Dermis blood vessel endothelial cell (primary cell): Measurements from ENCODE around the gene LANCL1. TPM values are rescaled to one million over a fixed set of nuclear protein-coding genes. Genes with fewer than 3 reads are reported as not detected.
A peak's percentile ranks its signal among the peaks of the same experiment; 100 is the strongest.
"Not testable (repeated sequence)": the region's sequence is repeated elsewhere in the genome, so short reads cannot be mapped to it uniquely, and the experiment has no call there.

Experiments used
- DNase-seq: peaks from one replicate; pipeline ENCODE4 v3.0.0; 2010
- total RNA-seq: library from RNA; depleted of rRNA; stranded (reverse); fragments of >200 nt; gene quantifications from 2 replicates; pipeline ENCODE4 v1.2.3, GENCODE V29; 2014

LANCL1 gene
- total RNA-seq, 1 donor from 2014 or later = 20.6 TPM

DNA sequence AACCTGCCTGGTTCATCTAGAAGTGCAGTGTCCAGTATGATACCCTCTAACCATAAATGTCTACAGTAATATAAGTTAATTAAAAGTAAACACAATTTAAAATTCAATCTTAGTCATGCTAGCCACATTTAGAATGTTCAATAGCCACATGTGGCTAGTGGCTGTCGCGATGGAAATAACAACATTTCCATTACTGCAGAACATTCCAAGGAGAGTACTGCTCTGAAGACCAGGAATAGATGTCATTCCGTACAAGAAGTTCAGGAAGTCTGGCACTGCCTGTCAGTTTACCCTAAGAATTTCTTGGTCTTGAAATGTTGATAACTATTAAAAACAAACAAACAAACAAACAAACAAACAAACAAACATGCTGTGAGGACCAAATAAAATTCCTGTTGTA is 17.2 kb downstream of the LANCL1 start:
- no peak for DNase-seq

DNA sequence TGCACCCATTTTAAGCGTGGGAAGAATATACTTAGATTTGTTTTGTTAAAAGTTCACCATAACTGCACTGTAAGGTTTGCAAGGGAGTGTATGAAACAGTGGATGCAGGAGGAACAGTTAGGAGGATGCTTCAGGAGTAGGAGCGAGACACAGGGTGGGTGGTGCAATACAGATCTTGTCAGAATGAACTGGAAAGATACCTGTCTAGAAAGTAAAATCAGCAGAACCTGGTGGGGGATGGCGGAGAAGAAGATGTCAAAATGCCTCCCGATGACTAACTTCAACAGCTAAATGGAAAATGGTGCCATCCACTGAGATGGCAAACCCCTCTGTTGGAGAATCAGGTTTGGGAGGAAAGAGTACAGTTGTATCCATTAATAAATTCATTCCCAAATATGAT is 18.2 kb downstream of the LANCL1 start:
- DNase-seq = no peak

DNA sequence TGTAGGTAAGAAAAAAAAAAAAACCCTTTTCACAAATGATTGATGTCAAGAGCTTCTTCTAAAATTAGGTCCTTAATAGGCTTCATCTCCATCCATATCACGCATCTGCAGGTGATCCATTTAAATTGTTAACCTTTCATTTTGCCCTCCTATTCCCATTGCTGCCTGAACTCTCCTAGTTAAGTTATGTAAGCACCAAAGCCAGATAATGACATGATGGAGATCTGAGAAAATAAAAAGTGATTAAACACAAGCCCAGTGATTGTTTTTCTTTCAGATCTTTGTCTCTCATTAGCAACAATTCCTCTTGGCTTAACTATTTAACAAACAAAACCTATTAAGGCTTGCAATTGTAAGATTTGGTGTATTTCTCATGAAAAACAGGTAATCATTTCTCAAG is 20.0 kb downstream of the LANCL1 start:
- no peak for DNase-seq

DNA sequence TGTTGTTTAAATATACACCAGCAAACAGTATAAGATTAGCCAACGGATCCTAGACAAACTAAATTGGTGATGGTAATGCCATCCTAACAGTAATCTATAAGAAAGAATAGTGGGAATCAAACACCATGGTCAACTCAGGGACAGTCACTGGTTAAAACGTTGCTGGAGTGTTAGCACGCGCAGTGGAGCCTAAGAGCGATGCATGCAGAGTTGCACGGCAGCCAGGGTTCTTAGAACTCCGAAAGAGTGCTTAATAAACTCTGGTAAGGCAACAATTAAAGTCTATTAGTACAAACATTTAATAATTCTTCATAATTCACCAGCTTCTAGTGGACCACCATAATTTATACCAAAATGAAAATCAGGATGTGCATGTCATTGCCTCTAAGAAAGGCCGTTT is 22.2 kb downstream of the LANCL1 start:
- no peak for DNase-seq

DNA sequence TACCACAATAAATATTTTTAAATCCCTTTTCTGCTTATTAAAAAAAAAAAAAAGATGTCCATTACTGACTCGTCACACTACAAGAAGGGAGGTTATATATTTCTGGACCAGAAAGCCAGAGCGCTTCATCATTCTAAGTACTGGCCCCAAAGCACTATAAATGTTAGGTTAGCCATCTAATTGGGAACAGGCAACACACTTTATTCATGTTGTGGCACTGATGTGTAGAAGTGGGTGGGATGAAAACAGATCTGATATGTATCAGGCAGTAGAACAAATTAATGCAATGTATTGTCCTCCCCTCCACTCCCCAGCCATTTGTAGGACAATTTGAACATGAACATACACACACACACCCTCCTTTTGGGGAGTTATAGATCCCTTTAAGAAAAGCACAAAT is 24.4 kb downstream of the LANCL1 start:
- no peak for DNase-seq

DNA sequence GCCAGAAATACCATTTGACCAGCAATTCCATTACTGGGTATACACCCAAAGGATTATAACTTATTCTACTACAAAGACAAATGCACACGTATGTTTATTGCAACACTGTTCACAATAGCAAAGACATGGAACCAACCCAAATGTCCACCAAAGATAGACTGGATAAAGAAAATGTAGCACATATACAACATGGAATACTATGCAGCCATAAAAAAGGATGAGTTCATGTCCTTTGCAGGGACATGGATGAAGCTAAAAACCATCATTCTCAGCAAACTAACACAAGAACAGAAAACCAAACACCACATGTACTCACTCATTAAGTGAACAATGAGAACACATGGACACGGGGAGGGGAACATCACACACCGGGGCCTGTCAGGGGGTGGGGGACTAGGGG is 25.6 kb downstream of the LANCL1 start:
- not testable (repeated sequence) for DNase-seq

DNA sequence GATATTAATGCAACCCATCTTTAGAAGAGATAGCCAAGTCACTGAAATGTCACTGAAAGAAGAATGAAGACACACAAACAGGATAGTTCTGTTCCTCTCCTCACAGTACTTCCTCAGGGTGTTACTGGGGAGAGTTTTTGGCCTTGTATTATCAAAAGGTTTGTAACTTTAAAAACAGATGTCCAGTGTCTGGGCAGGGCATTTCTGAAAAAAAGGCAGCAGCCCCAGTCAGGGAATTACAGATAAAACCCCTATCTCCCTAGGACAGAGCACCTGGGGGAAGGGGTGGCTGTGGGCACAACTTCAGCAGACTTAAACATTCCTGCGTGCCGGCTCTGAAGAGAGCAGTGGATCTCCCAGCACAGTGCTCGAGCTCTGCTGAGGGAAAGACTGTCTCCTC is 30.8 kb downstream of the LANCL1 start:
- no peak for DNase-seq

DNA sequence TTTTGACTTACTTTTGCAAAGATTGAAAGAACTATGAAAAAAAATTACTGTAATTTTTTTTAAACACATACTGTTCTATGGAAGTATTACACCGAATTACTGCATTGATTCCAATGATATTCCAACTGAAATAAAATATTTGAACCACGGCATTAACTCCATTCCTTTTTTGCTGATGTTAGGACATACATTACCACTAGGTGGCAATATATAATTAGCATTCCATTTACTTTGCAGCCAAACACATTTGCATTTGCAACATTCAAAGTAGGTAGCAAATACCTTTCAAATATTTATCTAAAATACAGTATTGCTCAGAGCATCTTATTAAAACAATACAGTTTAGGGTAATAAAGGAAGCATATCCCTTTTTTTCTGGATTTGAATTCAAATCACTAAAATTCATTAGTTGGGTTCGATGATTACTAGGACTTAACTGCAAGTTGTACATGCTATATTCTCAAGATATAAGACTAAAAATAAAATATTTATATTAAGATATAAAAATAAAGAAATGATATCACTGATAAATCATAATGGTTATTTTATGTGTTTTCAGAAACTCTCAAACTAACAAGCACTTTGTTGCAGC is 31.3 kb downstream of the LANCL1 start:
- peak; percentile 39 for DNase-seq

DNA sequence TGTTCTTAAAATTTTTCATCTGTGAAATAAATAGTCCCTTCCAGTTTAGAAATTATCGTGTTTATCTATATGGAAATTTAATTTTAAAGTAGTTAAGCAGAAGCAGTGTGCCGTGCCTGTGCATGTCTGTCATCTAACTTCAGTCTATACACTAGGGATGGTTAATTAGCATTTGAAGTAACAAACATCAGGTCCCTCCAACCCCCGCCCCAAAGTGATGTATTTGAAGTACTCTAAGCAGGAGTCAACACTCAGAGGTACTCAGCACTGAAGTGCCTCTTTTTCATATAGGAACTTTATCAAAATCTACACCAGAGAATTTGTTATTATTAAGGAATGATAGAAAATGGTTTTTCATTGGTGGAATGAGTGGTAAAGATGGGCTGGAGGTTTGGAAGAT is 33.0 kb downstream of the LANCL1 start:
- DNase-seq = no peak

DNA sequence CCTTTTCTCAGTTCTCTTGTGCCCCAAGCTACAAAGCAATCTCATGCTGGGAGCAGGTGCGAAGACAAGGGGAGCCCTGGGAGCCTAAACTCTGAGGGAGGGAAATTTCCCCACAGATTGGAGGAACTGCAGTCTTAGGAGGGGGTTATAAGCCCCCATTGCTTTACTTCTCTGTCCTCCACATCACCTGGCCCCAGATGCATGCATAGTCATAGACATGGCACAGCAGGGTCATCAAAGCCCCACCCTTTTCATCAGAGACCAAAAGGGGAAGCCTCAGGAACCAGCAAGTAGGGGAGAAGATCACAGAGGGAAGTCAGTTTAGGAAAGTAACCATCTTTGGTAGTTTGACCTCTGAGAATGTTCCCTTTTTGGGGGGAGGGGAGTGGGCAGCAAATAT is 33.7 kb downstream of the LANCL1 start:
- no peak for DNase-seq

DNA sequence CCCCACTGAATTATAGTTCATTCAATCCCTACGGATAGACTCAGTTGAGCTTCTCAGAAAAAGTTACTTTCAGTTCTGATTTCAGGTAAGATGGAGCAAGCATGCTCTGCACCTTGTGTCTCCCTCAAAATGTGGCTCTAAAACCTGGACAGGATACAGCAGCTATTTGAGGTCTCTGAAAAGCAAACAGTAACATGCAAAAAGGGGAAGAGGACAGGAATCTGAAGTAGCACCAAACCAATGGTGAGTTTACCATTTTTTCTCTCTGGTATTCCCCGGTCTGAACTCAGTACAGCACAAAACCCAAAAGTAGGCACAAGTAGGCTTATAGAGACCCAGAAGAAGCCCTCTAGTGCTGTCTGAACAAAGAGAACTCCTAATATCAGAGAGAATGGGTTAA is 34.1 kb downstream of the LANCL1 start:
- no peak for DNase-seq

DNA sequence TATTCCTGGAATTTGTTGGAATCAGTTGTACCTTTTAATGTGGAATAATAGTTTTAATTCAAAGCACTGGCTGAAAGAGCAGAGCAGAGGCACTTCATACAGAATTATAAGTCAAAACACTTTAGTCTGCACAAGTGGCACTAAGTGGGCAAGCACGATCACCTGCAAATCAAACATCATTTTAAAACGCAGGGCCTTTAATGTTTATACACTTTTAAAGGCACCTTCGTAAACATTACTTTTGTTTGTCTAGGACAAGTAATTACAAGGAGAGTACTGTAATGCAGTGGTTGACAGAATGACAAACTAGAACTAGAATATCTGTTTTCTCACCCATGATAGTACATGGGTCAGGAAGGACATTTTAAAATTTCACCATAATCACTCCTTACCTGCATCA is 36.4 kb downstream of the LANCL1 start:
- no peak for DNase-seq

DNA sequence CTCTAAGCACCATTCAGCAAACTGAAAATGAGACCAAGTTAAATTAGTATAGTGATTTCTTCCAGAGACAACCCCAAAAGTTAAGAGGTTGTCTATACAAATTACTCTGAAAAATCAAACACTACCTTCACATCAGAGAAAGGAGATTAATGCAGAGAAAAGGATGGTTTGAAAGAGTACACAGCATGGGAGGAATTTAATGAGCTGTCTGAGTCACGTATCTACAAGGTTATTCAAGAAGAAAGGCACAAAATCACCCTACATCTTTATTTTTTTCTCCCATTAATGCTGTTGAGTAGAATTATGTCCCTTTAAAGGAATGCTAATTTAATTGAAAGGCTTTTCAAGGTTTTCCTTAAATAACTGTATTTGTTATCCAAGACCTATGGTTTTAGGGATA is 41.1 kb downstream of the LANCL1 start:
- no peak for DNase-seq

DNA sequence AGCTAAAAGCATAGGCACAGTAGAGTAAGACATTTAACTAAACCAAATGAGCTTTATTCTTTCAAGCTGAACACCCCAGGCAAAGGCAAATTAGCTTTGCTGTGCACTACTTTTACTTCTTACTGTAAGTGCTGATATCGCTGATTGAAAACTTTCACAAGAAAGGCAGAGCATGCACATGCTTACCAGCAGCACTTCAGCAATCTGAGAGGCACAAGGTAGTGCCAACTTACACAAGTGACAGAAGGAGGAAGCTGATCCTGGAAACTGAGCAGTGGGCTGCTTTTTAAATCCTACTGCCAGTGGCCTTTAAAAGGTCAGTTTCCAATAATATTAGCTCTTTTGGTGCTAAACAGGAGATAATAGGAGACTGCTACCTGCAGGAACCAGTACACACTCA is 43.9 kb downstream of the LANCL1 start:
- DNase-seq = no peak

DNA sequence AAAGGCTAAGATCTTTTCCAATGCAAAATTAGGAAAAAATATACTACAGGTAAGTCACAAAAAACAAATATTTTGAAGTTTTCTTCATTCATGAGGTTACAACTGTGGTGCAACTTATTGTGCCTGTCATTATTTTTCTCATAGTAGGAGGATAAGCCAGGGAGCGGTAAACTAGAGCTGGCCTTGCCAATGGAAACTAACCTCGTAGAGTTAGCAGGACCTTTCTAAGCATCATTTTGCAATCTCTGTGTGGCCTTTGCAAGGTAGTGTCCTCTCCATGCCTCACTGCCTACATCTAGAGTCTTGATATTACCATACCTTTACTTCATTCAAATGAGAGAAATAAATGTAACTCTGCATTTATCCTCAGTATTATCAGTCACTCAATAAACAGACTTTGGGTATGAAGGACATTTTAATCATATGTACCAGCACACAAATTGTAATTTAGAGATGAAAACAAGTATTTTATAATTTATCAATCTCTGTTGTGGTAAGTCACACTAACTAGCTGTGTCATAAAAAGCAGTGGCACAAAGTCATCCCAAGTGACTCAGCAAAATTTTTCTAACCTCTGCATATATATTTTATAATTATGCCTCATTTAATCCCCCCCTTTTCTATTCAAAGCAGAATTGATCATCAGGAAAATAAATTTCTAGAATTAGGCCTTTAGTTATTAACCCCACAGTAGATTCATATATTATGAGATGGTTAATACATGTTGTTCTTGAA is 47.0 kb downstream of the LANCL1 start:
- DNase-seq = no peak

DNA sequence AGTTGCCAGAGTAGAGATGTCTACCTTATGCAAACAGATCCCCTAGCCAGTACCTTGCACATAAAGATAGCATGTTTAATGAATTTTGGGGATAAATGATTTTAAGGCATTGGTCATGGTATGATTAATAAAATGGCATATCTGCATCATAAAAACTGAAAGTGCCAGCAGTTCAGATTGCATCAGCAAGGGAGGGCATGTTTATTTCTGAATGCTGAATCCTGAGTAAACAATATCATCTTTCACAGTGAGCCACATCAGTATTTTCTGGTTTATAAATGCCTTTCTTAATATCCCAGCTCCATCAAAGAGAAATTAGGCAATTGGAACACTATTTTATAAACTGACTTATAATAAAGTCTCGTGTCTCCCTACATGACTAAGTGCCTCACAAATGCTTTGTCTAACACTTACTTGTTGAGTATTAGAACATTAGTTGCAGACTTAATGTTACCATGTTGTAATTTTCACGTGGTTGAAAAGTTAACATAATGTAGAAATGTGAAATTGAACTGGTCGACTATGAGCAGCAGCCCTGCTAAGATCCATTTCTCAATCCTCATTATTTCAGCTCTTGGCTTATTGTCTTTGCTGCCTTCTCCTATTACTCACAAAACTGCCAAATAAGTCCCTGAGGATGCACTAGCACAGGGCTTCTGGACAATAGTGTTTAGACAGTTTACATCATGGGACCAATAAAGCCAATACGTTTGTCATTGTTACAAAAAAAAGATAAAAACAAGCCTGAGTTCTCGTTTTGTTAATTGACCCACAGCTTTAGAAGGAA is 48.0 kb downstream of the LANCL1 start:
- no peak for DNase-seq

DNA sequence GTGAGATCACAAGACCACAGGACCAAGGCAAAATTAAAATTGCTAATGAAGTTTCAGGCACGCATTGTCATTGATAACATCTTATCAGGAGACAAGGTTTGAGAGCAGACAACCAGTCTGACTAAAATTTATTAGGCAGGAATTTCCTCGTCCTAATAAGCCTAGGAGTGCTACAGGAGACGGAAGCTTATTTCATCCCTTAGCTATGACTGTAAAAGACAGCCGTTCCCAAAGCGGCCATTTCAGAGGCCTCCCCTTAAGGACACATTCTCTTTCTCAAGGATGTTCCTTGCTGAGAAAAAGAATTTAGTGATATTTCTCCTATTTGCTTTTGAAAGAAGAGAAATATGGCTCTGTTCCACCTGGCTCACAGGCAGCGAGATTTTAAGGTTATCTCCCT is 49.2 kb downstream of the LANCL1 start:
- not testable (repeated sequence) for DNase-seq

DNA sequence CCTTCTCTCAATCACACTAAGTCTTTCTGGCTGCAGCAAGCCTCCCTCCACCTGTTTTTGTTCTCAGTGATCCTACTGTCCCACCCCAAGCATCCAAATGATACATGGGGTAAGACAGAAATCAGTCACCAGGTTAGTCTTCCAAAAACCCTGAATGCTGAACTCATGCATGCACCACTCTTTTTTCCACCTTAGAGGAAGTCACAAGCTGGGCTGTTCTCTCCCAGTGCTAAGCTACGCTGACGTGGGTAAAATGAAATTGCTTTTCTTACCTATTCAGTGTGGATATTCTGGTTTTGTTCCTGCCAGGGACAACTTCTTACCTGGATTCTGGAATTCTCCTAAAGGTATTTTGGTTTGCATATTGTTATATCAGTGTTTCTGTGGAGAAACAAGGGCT is 54.2 kb downstream of the LANCL1 start:
- no peak for DNase-seq

DNA sequence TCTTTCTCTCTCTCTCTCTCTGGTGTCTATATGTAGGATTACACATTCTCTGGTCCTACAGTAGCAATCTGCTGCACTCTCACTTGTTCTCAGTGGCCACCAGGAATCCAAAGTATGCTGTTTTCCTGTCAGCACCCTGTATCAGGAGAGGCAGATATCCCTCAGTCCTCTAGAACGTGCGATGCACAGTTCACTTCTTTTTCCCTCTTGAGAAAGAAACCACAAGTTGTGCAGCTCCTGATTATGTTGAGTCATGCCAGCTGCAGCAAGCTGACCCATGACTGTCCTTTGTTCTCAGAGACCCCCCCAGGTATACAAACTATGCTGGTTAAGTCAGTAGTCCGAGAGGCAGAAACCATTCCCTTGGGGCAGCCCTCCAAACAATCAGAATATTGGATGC is 54.6 kb downstream of the LANCL1 start:
- DNase-seq = no peak

DNA sequence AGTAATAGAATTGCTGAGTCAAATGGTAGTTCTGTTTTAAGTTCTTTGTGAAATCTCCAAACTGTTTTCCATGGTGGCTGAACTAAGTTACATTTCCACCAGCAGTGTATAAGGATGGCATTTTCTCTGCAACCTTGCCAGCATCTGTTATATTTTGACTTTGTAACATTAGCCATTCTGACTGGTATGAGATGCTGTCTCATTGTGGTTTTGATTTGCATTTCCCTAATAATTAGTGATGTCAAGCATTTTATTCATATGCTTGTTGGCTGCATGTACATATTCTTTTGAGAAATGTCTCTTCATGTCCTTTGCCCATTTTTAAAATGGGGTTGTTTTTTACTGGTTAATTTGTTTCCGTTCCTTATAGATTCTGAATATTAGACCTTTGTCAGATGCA is 63.9 kb downstream of the LANCL1 start:
- DNase-seq = no peak

DNA sequence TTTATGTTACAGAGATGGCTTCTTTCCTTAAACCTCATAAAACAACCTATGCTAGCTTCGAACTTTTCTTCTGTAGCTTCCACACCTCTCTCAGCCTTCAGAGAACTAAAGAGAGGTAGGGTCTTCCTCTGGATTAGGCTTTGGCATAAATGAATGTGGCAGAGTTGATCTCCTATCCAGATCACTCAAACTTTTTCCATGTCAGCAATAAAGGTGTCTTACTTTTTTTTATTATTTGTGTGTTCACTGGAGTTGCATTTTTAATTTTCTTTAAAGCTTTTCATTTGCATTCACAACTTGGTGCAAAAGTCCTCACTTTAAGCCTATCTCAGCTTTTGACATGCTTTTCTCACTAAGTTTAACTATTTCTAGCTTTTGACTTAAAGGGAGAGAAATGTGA is 66.0 kb downstream of the LANCL1 start:
- DNase-seq = no peak

DNA sequence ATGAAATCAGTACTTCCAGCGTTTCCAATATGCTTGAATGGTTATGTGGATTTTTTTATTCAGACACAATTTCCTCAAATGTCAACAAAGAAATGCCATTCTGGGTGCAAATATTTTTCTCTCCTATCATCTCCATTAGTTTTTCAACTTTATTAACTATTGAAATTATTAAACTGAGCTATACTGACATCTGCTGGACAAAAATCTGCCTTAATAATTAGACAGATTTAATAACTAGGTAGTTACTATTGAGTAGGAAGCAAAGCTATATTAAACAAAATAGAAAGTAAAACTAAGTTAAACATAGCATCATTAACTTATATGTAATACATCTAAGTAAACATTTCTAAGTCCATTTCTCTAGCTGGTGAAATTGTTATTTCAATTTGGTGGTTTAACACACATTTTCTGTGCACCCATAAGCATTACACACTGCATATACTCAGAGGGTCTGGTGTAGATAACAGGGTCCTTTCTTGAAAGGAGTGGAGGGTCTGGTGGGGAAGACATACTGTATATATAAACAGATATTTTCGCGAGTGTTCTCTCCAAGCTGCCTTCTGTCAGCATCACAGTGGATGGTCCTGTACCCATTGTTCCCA is 77.0 kb downstream of the LANCL1 start:
- peak; percentile 42 for DNase-seq

DNA sequence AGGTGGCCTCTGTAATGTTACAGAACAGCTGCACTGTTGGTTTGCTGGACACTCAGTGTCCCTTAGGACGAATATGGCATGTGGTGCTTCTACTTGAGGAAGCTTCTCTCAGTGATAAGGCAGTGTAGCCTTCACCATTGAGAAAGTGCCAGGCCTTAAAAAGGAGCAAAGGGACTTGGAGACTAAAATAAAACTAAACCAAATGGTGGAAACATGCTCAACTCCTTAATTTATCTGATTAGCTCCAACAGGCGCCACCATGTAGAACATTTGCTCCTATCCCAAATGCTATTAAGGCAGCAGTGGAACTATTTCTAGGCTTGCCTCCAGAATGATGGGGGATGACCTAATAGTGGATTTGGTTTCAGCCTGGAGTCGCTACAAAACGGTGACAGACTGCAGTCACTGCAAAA is 84.1 kb downstream of the LANCL1 start:
- DNase-seq = no peak

DNA sequence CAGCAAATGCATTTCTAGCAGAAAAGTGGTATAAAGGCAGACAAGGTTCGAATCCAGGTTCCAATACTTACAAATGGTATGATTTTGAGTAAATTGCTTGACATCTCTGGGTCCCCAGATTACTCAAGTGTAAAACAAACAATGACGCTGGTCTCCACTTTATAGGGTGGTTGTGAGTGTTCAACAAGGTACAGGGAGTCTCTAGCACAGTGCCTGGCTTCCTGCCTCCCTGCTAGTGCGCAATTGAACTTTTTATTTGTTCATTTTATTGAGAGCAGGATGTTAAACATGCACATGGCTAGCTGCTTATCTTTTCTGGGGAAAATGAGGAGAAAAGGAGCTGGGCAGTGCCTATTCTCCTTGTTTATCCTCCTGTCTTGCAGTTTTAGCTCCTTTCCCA is 86.7 kb downstream of the LANCL1 start:
- no peak for DNase-seq
